Left colon (tissue), 2 donors: ENCODE measurements around the gene ACOXL. TPM values are rescaled to one million over a fixed set of nuclear protein-coding genes. Genes with fewer than 3 reads are reported as not detected.
A peak's percentile ranks its signal among the peaks of the same experiment; 100 is the strongest.

ENCODE experiments used
- ATAC-seq: fragments of 200-7000 bp; cut with Tn5 transposase; one replicate; pipeline ENCODE4 v1.9.1; 2020; ENCODE audit warnings: mild to moderate bottlenecking, moderate library complexity
- DNase-seq, 2 donors: peaks; one replicate each; pipeline ENCODE4 v3.0.0-alpha.2; 2020
- intact Hi-C, 2 donors: fragments of 100-400 bp; cut with DNase I in 1 of 2; cut with micrococcal nuclease in 1 of 2; formaldehyde crosslinking; loops; one replicate each; pipeline versions ENCODE4 v1.11.2 to v1.14.0; 2022; cut with DNase I, micrococcal nuclease
- total RNA-seq, 2 donors: library from RNA; stranded (reverse); fragmentation: NEBNext Ultra II Directional; extraction: Animal tissue kit (Norgen Biotek cat#: 25700); gene quantifications; one replicate each; pipeline ENCODE4 v1.2.1, GENCODE V29; 2021
- donor health status: DM: no; HTN: no; CAD: no.
- donor health status: DM: yes; HTN: yes; CAD: no.

The ACOXL gene
- total RNA-seq, 2 donors from 2014 or later = 0.42 to 0.82 TPM

DNA sequence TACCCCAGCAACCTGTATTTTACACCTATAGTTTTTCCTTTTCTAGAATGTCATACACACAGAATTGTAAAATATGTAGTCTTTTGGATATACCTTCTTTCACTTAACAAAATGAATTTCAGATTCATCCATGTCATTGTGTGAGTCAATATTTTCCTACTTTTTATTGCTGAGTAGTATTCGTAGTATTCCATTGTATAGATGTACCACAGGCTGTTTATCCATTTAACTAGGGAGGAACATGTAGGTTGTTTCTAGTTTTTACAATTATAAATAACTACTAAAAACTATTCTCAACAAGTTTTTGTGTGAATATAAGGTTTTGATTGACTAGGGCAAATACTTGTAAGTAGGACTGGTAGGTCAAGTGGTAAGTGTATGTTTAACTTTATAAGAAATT lies 187.4 kb downstream of the ACOXL start:
- DNase-seq (no peak), ATAC-seq (no peak)
- intact Hi-C loops = no loop called here

GRCh38 chr2:110925479-110925878 lies 193.1 kb downstream of the ACOXL start:
- no peak for ATAC-seq
- intact Hi-C loops = no loop called here
- no peak for DNase-seq

DNA sequence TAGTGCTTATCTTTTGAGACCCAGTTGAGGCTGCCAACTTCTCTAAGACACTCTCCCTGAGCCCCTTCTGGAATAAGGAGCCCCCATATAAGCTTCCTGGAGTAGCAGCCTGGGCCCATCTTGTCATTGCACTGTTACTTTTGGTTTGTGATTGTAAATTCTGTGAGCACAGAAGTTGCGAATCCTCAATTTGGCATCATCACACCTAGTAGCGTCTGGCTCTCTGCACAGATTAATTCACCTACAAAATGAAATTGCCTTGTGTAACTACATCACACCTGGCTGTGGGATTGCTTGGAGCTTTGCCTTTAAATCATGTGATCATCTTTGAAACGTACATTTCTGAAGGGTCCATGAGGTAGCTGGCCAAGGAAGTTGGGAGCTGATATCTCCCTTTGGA lies 195.2 kb downstream of the ACOXL start:
- intact Hi-C loops = no loop called here
- ATAC-seq (no peak), DNase-seq (no peak)

GRCh38 chr2:110929528-110929927 lies 197.2 kb downstream of the ACOXL start:
- ATAC-seq (no peak), DNase-seq (no peak)
- intact Hi-C loops = no loop called here

GRCh38 chr2:110931648-110932047 lies 199.3 kb downstream of the ACOXL start:
- ATAC-seq (no peak), DNase-seq (no peak)
- intact Hi-C loops = no loop called here

DNA sequence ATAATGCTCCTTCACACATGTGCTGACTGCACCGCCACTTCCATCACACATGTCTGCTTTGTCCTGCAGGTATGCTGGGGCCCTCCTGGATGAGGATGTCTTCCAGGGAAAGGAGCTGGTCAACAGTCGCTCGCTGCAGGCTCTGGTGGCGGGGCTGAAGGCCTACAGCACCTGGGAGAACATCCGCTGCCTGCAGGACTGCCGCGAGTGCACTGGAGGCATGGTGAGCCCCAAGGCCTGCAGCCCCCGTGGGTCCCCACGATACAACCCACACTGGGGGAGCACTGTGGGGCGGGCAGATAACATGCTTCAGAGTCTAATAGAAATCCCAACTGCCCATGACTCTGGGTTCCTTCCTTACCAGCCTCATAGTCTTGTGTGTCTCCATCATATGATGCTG lies 201.0 kb downstream of the ACOXL start:
- DNase-seq (no peak), ATAC-seq (no peak)
- intact Hi-C loops = no loop called here

DNA sequence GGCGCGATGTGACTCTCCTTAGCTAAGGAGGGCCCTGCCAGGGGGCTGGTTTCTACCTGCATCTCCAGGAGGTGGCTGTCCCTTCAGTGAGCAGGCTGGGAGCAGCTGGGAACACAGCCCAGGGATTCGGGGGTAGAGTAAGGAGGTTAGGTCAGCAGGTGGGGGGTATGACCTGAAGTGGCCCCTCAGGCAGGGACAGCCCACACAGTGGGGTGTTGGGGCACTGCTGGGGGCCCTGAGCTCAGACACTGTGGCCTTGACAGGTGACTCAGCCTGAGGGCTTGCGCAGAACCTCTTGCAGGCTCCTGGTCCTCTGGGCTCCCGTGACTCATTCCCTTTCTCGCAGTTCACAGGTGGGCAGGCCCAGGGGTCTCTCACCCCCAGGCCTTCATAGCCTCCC lies 202.6 kb downstream of the ACOXL start:
- no peak for ATAC-seq
- DNase-seq = no peak
- intact Hi-C loops = no loop called here

GRCh38 chr2:110940376-110940910 lies 208.1 kb downstream of the ACOXL start:
- intact Hi-C loops = no loop called here

DNA sequence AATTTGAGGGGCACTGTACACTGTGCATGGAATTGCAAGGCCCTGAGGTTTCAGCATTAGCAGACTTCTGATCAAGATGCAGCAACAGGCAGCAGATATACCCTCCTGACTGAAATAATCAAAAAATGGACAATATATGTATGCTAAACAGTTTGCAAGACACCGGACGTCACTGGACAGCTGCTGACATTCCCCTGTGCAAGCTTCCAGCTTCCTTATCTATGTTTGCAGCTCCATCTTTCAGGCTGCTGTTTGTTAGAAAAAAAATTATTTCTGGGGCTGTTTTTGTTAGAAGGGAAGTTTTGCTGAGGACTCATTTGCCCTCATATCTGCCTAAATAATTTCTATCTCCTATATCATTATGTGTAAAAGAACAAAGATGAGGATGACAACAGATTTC lies 208.9 kb downstream of the ACOXL start:
- DNase-seq (no peak), ATAC-seq (no peak)
- intact Hi-C loops = no loop called here

More at GRCh38 chr2:110940376-110940910, 208.1 kb downstream of the ACOXL start:
- no peak for DNase-seq
- no peak for ATAC-seq

GRCh38 chr2:110943070-110943634 lies 210.8 kb downstream of the ACOXL start:
- ATAC-seq (no peak), DNase-seq (no peak)
- intact Hi-C loops = no loop called here

DNA sequence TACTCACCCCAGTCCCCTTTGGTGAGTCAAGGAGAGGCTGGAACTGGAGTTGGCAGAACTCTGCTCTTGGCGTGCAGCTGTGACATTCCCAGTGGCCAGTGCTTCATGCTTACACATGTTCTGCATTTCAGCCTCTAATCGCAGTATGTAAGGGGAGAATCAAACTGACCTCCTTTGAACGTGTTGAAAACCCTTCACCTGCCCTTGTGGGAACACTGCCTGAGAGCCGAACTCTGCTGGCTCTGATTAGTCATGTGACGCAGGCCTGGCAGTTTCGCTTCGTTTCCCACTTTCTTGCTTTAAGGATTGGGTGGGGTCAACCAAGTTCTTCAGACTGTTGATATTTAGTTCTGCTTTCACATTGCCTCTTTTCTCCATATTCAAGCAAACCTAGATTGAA lies 214.5 kb downstream of the ACOXL start:
- no peak for ATAC-seq
- no peak for DNase-seq
- intact Hi-C loops = no loop called here

DNA sequence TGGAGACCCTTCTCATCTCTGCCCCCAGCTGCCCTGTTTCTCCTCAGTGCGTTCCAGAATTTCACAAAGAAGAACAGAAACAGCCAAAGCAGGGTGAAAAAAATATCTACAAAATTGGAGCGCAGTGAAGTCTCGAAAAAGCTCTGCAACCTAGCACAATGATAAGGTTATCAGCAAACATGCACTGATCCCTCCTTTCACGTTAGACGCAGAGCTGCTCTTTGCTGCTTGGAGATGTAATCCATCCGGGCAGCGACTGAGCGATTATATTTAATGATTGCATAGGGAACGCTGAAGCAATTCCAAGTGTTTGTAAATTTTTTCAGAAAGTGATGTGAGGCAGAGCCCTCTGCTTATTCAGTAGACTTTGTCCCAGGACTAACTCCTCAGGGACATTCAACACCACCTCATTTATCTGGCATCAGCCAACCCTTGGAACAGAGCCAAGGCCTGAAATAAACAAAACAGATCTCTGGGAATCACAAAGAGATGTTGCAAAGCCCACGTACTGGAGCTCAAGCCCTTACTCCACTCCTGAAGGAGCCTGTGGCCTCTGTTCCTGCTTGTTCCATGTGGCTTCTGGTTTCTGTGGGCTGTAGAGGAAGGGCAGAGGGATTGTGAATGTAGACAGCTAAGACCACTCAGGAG lies 215.8 kb downstream of the ACOXL start:
- ATAC-seq (no peak), DNase-seq (no peak)
- intact Hi-C loops = no loop called here

GRCh38 chr2:110950281-110950680 lies 217.9 kb downstream of the ACOXL start:
- no peak for DNase-seq
- ATAC-seq = no peak
- intact Hi-C loops = no loop called here

- intact Hi-C loops = no loop called here
- ATAC-seq = no peak
- DNase-seq = no peak
Observed at GRCh38 chr2:110955045-110955444, 222.7 kb downstream of the ACOXL start.

DNA sequence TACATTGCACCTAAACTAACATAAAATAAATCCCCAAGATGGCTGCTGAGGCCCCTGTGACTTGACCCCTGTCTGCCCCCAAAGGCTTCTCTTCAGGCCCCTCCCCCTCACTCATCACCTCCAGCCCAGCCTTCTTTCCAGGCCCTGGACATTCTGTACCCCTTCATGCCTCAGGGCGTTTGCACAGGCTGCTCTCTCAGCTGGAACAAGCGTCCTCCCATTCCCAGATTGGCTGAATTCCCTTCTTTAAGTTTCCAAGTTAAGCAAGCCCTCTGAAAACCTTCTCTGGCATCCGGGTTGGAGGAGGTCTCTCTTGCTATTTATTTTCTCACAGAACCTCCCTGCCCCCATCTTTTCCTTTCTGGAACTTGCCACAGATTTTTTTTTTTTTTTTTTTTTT lies 223.2 kb downstream of the ACOXL start:
- no peak for ATAC-seq

DNA sequence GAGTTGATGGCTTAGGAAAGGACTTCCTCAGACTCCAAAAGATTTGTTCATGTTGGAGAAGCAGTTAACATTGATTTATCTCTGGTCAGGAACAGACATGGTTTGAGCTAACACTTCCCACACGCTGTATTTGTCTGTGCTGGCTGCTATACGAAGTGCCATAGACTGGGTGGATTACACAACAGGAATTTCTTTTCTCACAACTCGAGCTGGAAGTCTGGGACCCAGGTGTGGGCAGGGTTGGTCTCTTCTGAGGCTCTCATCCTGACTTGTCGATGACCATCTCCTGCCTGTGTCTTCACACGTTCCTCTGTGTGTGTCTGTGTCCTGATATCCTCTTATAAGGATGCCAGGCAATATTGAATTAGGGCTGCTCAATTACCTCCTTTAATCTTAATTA lies 224.9 kb downstream of the ACOXL start:
- no peak for ATAC-seq
- intact Hi-C loops = no loop called here

More for the DNA sequence above, 223.2 kb downstream of the ACOXL start:
- no peak for DNase-seq
- intact Hi-C loops = no loop called here

DNA sequence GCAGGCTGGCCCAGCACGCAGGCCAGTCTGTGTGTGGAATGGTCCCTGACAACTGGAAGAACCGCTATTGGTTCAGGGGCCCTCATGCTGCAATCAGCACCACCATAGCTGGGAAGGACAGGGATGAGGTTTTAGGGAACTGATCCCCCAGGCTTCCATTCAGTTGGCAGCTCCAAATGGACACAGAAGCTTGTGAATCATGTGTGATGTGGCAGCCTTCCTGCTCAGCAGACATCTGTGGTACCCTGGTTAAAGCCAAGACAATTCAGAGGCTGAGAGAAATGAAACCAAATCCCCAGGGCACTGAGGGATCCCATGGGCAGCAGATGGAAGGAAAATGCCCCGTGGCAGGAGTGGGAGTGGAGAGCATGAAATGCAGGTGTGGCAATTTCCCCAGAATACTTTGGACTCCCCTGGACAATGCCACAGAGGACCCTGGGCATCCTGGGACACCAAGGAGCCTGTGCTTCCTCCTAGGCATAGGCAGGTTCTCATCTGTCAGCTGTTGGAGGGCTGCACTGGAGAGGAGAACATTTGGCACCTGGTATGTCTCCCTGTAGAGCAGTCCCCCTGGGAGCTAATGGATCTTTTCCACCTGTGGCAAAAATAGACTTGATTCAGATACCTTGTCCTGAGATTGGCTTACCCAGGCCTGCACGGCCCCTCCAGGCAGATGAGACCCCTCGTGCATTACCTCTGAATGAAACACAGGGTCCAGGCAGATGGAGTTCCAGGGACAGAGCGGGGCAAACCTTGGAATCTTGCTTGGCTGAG lies 226.2 kb downstream of the ACOXL start:
- DNase-seq (no peak), ATAC-seq (no peak)
- intact Hi-C loops = no loop called here

More for the DNA sequence above, 224.9 kb downstream of the ACOXL start:
- no peak for DNase-seq

- ATAC-seq (peak; percentile 68), DNase-seq (no peak)
- intact Hi-C loops = no loop called here
Observed at GRCh38 chr2:110959198-110959597, 226.8 kb downstream of the ACOXL start.

- DNase-seq (no peak), ATAC-seq (no peak)
- intact Hi-C loops = no loop called here
Observed at GRCh38 chr2:110960281-110960680, 227.9 kb downstream of the ACOXL start.

- intact Hi-C loops = no loop called here
- ATAC-seq (no peak), DNase-seq (no peak)
Observed at GRCh38 chr2:110960954-110961353, 228.6 kb downstream of the ACOXL start.
